HepG2 (cell line): ENCODE measurements around the gene ZDHHC18. TPM values are rescaled to one million over a fixed set of nuclear protein-coding genes. Genes with fewer than 3 reads are reported as not detected.

Source experiments
- BCL6 ChIP-seq: IDR thresholded peaks from 2 replicates; pipeline ENCODE4 v1.6.1; 2016; ENCODE audit warnings: missing genetic modification reagents, missing compliant biosample characterization
- GATAD1 ChIP-seq: IDR thresholded peaks from 2 replicates; pipeline ENCODE4 v1.6.1; 2016; ENCODE audit warnings: missing genetic modification reagents, missing compliant biosample characterization
- GTF2F1 ChIP-seq: fragments of 150-350 bp; IDR thresholded peaks from 2 replicates; pipeline ENCODE4 v1.6.1; 2014; ENCODE audit warnings: low read length
- ISX ChIP-seq: sonication (generic); formaldehyde crosslinking; conservative IDR thresholded peaks from 2 replicates; pipeline ENCODE4 v1.5.0; 2020; ENCODE audit warnings: missing genetic modification reagents
- MEF2D ChIP-seq: sonication (generic); formaldehyde crosslinking; IDR thresholded peaks from 2 replicates; pipeline ENCODE4 v1.5.1; 2020; ENCODE audit warnings: mild to moderate bottlenecking, missing genetic modification reagents
- SOX6 ChIP-seq, 2 experiments: fragments of 450-650 bp in 1 of 2; sonication (generic) in 1 of 2; formaldehyde crosslinking in 1 of 2; IDR thresholded peaks; 2 replicates each; pipeline versions ENCODE4 v1.4.0 to v1.6.1; 2017 to 2020; ENCODE audit warnings: antibody characterized with exemption in 1 of 2, mild to moderate bottlenecking in 1 of 2, missing genetic modification reagents in 1 of 2
- TEAD3 ChIP-seq: optimal IDR thresholded peaks from 2 replicates; pipeline ENCODE3; 2016; ENCODE audit warnings: borderline replicate concordance
- THAP8 ChIP-seq: sonication (generic); formaldehyde crosslinking; IDR thresholded peaks from 2 replicates; pipeline ENCODE4 v1.5.1; 2020; ENCODE audit warnings: missing genetic modification reagents, mild to moderate bottlenecking, borderline replicate concordance
- ZNF468 ChIP-seq: sonication (generic); formaldehyde crosslinking; IDR thresholded peaks from 2 replicates; pipeline ENCODE4 v1.8.0; 2022; ENCODE audit warnings: mild to moderate bottlenecking, moderate library complexity, missing genetic modification reagents
- ZNF678 ChIP-seq: sonication (generic); formaldehyde crosslinking; IDR thresholded peaks from 2 replicates; pipeline ENCODE4 v1.4.0; 2020; ENCODE audit warnings: mild to moderate bottlenecking, missing genetic modification reagents
- ZSCAN12 ChIP-seq: sonication (generic); formaldehyde crosslinking; IDR thresholded peaks from 2 replicates; pipeline ENCODE4 v1.9.0; 2021; ENCODE audit warnings: mild to moderate bottlenecking, missing genetic modification reagents
- ZSCAN9 ChIP-seq: IDR thresholded peaks from 2 replicates; pipeline ENCODE4 v1.6.1; 2016; ENCODE audit warnings: borderline replicate concordance
- polyA plus RNA-seq, 8 experiments: library from polyadenylated mRNA; depleted of rRNA in 3 of 8; stranded (reverse) in 7 of 8; unstranded in 1 of 8; fragments of >200 nt; fragmentation: Illumina TruSeq in 4 of 8; extraction: Trizol in 4 of 8; gene quantifications; 2 replicates each; pipeline versions ENCODE4 v1.2.1 to v1.2.3, GENCODE V29; 2011 to 2016; ENCODE audit warnings: low read depth in 4 of 8, missing spikeins in 1 of 8, mixed read lengths in 1 of 8; ENCODE audit not compliant: insufficient read depth in 1 of 8
- total RNA-seq, 5 experiments: library from RNA; depleted of rRNA; stranded (reverse); fragments of >200 nt; fragmentation: Illumina TruSeq; extraction: Trizol; gene quantifications; 2 replicates each; pipeline ENCODE4 v1.2.3, GENCODE V29; 2016; ENCODE audit warnings: low read depth in 1 of 5
- TF ChIP-seq, protein P1 (sequence below): sonication (generic); formaldehyde crosslinking; IDR thresholded peaks from one replicate; pipeline ENCODE4 v1.5.1; 2020; ENCODE audit warnings: mild to moderate bottlenecking, missing genetic modification reagents; ENCODE audit errors: not compliant biosample characterization

Gene ZDHHC18
- total and polyA plus RNA-seq, 2 of the 13 experiments (the other 11 are each of a cell fraction or from before 2014, with no cell fraction given) = 13.2 to 35.3 TPM

DNA sequence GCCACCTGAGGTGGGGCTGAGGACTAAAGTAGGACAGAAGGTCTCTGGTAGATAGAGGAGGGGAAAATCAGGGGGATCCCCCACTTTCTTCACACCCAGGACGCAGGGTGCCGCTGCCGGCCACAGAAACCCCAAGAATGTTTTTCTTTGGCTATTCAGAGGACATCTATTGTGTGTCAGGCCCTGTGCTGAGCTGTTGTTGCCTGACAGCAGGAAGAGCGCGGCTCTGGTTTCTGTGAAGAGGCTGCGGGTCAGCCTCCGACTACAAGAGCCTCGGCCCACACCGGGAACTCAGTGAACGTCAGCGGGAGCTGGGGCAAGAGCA is 39.1 kb upstream of the ZDHHC18 start (continued):
- TF ChIP-seq, protein P1, sequence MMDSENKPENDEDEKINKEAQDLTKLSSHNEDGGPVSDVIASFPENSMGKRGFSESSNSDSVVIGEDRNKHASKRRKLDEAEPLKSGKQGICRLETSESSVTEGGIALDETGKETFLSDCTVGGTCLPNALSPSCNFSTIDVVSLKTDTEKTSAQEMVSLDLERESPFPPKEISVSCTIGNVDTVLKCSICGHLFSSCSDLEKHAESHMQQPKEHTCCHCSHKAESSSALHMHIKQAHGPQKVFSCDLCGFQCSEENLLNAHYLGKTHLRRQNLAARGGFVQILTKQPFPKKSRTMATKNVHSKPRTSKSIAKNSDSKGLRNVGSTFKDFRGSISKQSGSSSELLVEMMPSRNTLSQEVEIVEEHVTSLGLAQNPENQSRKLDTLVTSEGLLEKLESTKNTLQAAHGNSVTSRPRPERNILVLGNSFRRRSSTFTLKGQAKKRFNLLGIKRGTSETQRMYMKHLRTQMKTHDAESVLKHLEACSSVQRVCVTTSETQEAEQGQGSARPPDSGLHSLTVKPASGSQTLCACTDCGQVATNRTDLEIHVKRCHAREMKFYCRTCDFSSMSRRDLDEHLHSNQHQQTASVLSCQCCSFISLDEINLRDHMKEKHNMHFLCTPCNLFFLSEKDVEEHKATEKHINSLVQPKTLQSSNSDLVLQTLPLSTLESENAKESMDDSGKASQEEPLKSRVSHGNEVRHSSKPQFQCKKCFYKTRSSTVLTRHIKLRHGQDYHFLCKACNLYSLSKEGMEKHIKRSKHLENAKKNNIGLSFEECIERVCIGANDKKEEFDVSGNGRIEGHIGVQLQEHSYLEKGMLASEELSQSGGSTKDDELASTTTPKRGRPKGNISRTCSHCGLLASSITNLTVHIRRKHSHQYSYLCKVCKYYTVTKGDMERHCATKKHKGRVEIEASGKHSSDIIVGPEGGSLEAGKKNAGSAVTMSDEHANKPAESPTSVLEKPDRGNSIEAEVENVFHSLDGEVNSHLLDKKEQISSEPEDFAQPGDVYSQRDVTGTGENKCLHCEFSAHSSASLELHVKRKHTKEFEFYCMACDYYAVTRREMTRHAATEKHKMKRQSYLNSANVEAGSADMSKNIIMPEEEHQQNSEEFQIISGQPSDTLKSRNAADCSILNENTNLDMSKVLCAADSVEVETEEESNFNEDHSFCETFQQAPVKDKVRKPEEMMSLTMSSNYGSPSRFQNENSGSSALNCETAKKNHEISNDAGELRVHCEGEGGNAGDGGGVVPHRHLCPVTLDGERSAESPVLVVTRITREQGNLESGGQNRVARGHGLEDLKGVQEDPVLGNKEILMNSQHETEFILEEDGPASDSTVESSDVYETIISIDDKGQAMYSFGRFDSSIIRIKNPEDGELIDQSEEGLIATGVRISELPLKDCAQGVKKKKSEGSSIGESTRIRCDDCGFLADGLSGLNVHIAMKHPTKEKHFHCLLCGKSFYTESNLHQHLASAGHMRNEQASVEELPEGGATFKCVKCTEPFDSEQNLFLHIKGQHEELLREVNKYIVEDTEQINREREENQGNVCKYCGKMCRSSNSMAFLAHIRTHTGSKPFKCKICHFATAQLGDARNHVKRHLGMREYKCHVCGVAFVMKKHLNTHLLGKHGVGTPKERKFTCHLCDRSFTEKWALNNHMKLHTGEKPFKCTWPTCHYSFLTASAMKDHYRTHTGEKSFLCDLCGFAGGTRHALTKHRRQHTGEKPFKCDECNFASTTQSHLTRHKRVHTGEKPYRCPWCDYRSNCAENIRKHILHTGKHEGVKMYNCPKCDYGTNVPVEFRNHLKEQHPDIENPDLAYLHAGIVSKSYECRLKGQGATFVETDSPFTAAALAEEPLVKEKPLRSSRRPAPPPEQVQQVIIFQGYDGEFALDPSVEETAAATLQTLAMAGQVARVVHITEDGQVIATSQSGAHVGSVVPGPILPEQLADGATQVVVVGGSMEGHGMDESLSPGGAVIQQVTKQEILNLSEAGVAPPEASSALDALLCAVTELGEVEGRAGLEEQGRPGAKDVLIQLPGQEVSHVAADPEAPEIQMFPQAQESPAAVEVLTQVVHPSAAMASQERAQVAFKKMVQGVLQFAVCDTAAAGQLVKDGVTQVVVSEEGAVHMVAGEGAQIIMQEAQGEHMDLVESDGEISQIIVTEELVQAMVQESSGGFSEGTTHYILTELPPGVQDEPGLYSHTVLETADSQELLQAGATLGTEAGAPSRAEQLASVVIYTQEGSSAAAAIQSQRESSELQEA (CRISPR knock-in tag) = peak; percentile 1
- TF ChIP-seq ZNF468 (CRISPR knock-in tag) = no peak
- 0 out of 2 replicates have a peak, but pooled peaks have one; percentile 2 for TF ChIP-seq ZSCAN12 (CRISPR knock-in tag)
- peak; percentile 71; the same call in 1 of the 2 replicates for TF ChIP-seq ISX (CRISPR knock-in tag)
- no peak for TF ChIP-seq ZSCAN9 (CRISPR knock-in tag)
- TF ChIP-seq MEF2D (CRISPR knock-in tag) = 0 out of 2 replicates have a peak, but pooled peaks have one; percentile 12
- peak; percentile 0; the same call in 1 of the 2 replicates for TF ChIP-seq BCL6 (CRISPR knock-in tag)
- no peak for TF ChIP-seq ZNF678 (CRISPR knock-in tag)
- TF ChIP-seq TEAD3 = peak; percentile 6
- TF ChIP-seq GATAD1 (CRISPR knock-in tag) = no peak
- TF ChIP-seq SOX6 (IDR thresholded peaks at IDR 0.05) = no peak
- peak; percentile 37; the same call in 1 of the 2 replicates for TF ChIP-seq SOX6 (CRISPR knock-in tag; IDR thresholded peaks at IDR 0.05)
- TF ChIP-seq THAP8 (CRISPR knock-in tag) = no peak
- TF ChIP-seq GTF2F1 = no peak
